Neural progenitor cell (in vitro differentiated cells): Measurements from ENCODE around the gene MT1M.

ENCODE experiments used
- CTCF ChIP-seq: fragments of 200-600 bp; sonication (generic); IDR thresholded peaks from 2 replicates; pipeline ENCODE4 v1.5.1; 2017; ENCODE audit warnings: antibody characterized with exemption, mild to moderate bottlenecking
- EZH2 ChIP-seq: fragments of 200-600 bp; sonication (generic); IDR thresholded peaks from 2 replicates; pipeline ENCODE4 v1.6.1; 2017; ENCODE audit warnings: antibody characterized with exemption, mild to moderate bottlenecking, moderate library complexity

GRCh38 chr16:56607109-56607618 is 25.3 kb upstream of the MT1M start:
- TF ChIP-seq CTCF (no peak), EZH2 (no peak)
